Stimulated activated CD8-positive, alpha-beta memory T cell treated with anti-CD3 and anti-CD28 coated beads, Interleukin-2, amount 100 ng/mL, for 48 hours (primary cell): ENCODE data around the gene DNAJB6.
A peak's percentile ranks its signal among the peaks of the same experiment; 100 is the strongest.

Experiments used
- DNase-seq, 2 donors: peaks; one replicate each; pipeline ENCODE4 v3.0.0-alpha.2; 2020; ENCODE audit warnings: low read depth in 2 of 2

Gene DNAJB6

DNA sequence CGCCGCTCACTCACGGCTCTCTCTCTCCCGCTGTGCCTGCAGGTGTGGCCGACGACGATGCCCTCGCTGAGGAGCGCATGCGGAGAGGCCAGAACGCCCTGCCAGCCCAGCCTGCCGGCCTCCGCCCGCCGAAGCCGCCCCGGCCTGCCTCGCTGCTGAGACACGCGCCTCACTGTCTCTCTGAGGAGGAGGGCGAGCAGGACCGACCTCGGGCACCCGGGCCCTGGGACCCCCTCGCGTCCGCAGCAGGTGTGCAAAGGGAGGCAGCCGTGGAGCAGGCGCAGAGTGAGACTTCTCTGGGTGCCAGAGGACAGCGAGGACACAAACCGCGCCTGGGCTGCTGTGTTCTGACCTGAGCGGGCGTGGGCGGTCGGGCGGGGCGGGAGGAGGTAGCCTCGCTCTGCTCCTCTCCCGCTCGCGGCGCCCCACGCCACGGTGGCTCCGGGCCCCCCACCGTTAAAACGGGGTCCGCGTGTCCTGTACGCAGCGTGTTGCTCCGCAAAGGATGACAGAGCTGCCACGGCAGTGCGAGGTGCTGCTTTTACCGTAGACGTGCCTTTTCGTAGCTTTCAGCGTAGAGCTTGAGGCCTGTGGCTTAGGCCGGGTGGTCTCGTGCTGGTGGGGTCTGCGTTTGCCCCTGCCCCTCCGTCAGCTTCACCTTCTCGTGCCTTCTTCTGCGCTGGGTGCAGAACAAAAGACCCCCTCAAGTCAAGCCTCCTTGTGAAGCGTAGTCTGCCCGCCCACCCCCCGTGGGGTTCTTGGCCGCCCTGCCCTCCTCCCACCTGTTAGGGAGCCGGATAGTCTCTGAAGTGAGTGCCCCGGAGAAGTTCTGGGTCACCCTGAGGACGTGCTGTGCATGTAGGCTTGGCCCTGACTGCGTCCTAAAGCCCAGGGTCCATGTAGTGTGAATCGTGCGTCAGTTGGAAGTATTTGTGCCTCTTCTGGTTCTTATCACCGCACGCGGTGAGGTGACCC, 73.2 kb downstream of the DNAJB6 start:
- no peak for DNase-seq

GRCh38 chr7:157410831-157411556, 74.2 kb downstream of the DNAJB6 start:
- no peak for DNase-seq

GRCh38 chr7:157411580-157411979, 74.8 kb downstream of the DNAJB6 start:
- DNase-seq: peak; percentile 34 to 36

- peak; percentile 34 to 66 for DNase-seq
These were observed 75.2 kb downstream of the DNAJB6 start for GRCh38 chr7:157412021-157412443.

DNA sequence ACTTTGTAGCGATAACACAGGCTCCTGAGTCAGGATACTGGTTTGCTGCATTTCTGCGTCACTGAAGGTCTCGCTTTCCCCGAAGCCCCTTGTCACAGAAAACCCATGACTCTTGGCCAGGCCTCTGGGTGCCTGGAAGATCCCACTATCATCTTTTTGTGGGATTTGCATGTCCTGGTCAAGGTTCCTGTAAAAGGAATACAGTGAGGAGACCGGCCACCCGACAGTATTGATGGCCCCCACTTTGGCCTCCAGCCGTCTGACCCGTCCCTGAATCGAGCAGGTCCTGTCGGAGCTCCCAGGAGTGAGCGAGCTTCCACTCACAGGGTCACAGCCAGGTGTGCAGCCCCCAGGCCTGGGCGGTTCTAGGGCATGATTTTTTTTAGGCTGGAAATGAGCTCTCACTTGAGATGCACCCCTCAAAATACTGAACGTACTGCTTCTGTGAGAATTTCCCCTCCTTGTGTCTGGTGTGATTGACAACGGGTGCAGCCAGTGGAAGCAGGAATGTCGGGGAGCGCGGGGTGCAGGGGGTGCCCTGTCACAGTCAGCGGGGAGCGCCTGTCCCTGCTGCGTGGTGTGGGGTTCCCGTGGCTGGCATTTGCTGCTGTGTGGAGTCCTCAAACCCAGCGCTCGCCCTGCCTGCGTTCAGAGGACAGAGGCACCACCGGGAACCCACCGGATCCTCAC, 75.8 kb downstream of the DNAJB6 start:
- DNase-seq: no peak

DNA sequence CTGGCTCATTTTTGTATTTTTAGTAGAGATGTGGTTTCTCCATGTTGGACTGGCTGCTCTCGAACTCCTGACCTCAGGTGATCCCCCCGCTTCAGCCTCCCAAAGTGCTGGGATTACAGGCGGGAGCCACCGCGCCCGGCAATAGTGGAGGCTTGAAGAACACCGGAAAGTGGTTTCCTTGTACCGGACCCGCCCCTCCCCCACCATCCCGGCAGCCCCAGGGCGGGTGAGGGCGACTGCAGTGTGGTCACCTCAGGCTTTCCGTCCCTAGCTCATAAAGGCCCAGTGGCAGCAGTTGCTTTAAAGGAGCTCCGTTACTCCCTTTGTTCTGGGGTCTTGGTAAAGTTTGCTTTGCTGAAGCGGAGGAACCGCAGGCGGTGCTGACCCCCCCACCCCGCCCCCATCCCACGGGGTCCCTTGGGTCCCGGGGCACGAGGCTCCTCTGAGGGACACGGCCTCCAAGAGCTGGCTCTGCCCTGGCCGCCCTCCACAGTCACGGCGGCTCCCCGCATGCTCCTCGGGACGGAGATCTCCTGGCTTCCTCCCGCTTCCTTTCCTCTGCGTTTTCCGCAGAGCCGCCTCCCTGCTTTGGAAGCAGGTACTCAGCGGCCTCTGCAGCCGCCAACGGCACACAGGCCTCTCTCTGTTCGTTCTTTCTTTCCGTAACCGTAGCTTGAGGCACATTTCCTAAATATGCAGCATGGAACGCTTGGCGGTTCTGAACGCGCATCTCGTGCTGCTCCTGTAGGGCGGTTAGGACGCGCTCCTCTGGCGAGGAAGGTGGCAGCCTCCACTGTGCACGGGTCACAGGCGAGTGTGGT, 77.3 kb downstream of the DNAJB6 start:
- DNase-seq: no peak

DNA sequence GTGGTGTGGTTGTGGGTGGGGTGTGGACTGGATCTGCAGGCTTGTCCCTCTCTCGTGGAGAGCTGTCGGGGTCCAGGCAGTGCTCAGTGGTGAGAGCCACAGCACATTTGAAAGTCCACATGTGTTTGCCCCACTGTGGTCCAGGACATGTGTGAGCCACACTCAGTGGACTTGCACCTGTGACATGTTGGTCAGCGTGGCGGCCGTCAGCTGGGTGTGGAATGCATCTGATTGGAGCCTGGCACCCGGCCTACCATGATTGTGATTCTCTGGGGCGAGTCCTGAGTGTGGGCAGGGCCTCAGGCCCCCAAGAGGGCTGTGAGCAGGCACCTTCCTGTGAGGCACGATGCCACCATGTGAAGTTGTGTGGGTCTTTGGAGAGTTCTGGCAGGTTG, 77.9 kb downstream of the DNAJB6 start:
- DNase-seq: no peak

GRCh38 chr7:157415486-157415885, 78.7 kb downstream of the DNAJB6 start:
- DNase-seq: no peak

GRCh38 chr7:157416011-157416410, 79.2 kb downstream of the DNAJB6 start:
- no peak for DNase-seq

DNA sequence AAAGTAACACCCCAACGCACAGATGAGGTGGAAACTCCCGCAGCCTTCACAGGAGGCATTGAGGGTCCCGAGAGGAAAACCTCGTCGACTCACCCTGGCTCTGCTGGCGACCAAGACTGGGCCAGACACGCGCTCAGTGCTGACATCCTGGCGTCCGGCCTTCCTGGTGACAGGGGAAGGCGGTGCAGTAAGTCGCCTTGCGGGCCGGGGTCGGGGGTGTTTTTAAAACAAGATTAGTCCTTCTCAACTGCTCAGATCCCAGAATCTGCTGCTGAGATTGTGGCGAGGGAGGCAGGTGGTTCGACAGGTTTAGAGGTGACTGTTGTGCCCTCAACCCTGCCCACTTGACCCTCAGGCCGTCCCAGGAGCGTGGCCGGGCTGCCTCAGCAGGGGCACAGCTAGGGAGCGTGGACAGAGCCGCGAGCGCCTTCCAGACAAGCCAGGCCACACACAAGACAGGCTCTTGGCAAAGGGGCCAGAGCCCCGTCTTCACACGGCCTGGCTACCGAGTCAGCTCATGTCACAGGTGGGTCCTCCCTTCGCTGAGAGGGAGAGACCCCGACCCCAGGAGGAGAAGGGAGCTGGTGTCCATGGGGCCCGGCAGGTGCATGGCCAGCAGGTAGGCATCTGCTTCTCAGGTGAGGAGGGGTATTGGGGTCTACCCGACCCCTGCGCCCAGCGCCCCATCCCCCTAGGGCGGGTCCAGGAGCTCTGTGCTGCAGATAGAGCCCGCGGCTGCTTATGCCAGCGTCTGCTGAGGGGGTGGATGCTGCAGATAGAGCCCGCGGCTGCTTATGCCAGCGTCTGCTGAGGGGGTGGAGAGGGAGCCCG, 81.6 kb downstream of the DNAJB6 start:
- no peak for DNase-seq

DNA sequence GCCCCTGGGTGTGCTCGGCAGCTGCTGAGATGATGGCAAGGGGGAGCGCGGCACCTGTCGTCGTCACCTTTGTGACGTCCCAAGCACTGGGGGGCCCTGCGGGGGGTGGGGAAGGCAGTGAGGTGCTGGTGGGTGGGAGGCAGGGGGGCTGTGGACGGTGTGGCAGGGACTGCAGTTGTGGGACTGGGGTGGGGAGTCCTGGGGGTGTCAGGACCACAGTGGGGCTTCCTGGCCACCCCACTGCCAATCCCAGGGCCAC, 82.2 kb downstream of the DNAJB6 start:
- no peak for DNase-seq

DNA sequence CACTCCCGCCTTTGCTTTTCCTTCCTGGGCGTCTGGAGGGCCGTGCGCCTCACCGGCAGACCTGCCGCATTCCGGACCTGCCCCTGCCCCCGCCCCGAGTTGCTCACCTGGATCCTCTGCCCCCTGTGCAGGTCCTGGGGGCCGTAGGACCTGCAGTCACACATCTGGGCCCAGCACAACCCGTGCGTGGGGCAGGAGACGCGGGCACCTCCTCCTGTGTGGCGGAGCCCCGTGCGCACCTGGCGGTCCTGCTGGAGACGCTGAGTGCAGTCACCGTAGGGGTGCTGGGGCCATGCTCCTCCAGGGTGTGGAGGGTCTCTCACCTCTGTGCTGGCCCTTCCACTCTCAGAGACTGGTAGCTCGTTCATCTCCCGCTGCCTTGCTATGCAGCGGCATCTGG, 85.5 kb downstream of the DNAJB6 start:
- no peak for DNase-seq

GRCh38 chr7:157423348-157423747, 86.5 kb downstream of the DNAJB6 start:
- DNase-seq: no peak

- DNase-seq: no peak
These were observed 87.2 kb downstream of the DNAJB6 start for GRCh38 chr7:157423886-157424565.

GRCh38 chr7:157425137-157425731, 88.4 kb downstream of the DNAJB6 start:
- no peak for DNase-seq

DNA sequence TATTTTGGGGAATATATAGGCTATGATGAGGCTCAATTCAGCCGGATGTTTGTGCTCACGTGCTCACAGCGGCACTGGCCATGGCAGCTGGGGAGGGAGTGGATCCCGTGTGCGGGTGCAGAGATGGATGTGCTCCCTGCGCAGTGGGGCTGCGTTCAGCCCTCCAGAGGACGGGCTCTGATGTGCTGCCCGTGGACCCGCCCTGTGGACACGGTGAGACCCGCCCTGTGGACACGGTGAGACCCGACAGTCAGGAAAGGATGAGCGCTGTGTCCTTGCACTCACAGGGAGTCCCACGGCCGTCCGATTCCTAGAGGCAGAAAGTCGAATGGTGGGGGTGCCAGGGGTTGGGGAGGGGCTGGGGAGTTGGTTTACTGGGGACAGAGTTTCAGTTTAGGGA, 89.0 kb downstream of the DNAJB6 start:
- DNase-seq: no peak

DNA sequence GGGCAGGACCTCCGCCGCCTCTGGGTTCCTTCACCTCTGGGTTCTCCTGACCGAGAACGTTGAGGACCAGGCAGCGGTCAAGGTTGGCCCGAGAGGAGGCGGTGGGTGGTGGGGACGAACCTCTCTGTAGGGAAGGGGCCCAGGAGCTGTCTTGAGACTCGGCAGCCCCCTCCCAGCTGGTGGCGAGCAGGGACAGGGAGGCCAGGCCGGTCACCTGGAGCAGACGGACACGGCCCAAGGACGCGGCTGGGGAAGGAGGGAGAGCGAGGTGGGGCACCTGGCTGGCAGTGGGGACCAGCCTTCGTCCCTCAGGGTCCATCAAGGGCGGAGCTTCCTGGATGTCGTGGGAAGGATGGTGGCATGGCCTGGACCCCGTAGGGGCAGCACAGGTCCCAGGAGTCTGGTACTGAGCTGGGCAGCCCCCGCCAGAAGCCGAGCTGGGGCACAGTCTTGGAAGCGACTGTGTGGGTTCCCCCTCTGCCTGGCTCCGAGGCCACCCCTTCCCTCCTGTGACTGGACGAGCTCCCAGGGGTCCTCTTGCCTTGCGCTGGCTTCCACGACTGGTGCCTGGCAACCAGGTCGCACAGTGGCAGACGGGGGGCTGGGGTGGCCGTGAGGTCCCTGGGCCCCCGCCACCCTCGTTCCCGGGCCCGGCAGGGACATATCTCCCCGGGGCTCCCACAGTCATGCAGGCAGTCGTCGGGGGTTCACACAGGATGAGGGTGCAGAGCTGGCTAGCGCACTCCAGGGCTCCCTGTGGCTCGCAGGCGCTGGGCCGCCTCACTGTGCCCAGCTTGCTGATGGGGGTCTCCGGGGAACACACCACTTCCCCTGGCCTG, 89.9 kb downstream of the DNAJB6 start:
- no peak for DNase-seq

DNA sequence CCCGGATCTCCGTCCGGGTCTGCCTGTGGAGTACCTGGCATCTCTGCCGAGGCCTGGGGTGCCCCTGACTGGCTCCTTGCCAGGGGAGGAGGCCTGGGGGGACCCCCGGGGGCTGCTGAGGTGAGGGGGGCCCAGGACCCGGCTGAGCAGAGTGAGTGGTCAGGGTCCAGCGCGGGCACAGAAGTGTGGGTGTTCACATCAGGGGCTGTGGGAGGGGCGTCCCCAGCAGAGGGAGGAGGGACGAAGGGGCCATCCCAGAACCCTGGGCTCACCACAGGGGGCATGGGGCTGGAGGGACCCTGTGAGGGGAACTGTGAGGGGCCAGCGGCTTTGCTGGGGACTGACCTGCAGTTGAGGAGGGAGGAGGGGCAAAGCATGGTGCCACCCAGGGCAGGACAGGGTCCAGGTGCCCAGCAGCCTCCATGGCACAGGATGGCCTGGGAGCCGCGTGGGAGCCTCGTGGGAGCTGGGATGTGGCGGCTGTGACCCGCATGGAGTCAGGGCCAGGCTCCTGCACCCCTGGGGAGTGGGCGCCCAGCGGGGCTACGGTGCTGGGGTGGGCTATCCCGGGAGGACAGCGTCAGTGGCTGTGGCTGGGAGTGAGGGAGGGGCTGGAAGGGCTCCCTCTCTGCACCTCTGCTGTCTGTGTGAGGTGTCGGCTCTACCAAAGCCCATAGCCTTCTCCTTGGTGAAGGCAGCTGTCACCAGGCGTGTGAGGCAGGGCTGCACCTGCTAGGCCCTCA, 91.2 kb downstream of the DNAJB6 start:
- DNase-seq: no peak
